Vagina (tissue), 2 donors: ENCODE measurements around the gene TERC. TPM values are rescaled to one million over a fixed set of nuclear protein-coding genes. Genes with fewer than 3 reads are reported as not detected.

Experiments used
- DNase-seq, 2 donors: peaks; one replicate each; pipeline ENCODE4 v3.0.0-alpha.2; 2017; ENCODE audit errors: extremely low spot score in 2 of 2
- H3K27ac ChIP-seq: fragments of 200-600 bp; sonication (generic); one replicate; pipeline ENCODE4 v1.5.1; 2019
- H3K27me3 ChIP-seq: fragments of 200-600 bp; sonication (generic); one replicate; pipeline ENCODE4 v1.5.1; 2019
- H3K36me3 ChIP-seq, 2 donors: fragments of 200-600 bp; sonication (generic); one replicate each; pipeline ENCODE4 v1.5.1; 2017 to 2019
- H3K4me1 ChIP-seq: fragments of 200-600 bp; sonication (generic); one replicate; pipeline ENCODE4 v1.5.1; 2019
- H3K4me3 ChIP-seq, 2 donors: fragments of 200-600 bp; sonication (generic); 1 replicate in 1 of 2; 2 replicates in 1 of 2; pipeline ENCODE4 v1.5.1; 2016 to 2019
- H3K9me3 ChIP-seq: fragments of 200-600 bp; sonication (generic); one replicate; pipeline ENCODE4 v1.5.1; 2019
- CTCF ChIP-seq, 3 experiments: fragments of 450-650 bp in 2 of 3; fragments of 200-600 bp in 1 of 3; sonication (generic) in 1 of 3; IDR thresholded peaks; one replicate each; pipeline ENCODE4 v1.5.1; 2017 to 2019; ENCODE audit warnings: antibody characterized with exemption in 3 of 3, mild to moderate bottlenecking in 2 of 3, moderate library complexity in 2 of 3
- POLR2A ChIP-seq, 2 donors: fragments of 450-650 bp; IDR thresholded peaks; one replicate each; pipeline ENCODE4 v1.6.1; 2017; ENCODE audit warnings: antibody characterized with exemption in 2 of 2, mild to moderate bottlenecking in 2 of 2, moderate library complexity in 2 of 2
- POLR2AphosphoS5 ChIP-seq, 2 donors: sonication (generic); formaldehyde crosslinking; IDR thresholded peaks; one replicate each; pipeline ENCODE4 v1.9.0; 2017; ENCODE audit warnings: antibody characterized with exemption in 2 of 2, mild to moderate bottlenecking in 2 of 2, low read depth in 1 of 2; ENCODE audit not compliant: insufficient read depth in 1 of 2
- intact Hi-C: fragments of 100-400 bp; cut with DNase I; formaldehyde crosslinking; loops from one replicate; pipeline ENCODE4 v1.15.1; 2023
- total RNA-seq: library from RNA; depleted of rRNA; stranded (reverse); fragments of >200 nt; gene quantifications from one replicate; pipeline ENCODE4 v1.2.3, GENCODE V29; 2016

The TERC gene
- total RNA-seq: 204 TPM

GRCh38 chr3:169764882-169765612 is at the start of gene TERC:
Gene TERC (minus strand): TSS chr3:169765060.
- no peaks in the 10 kb centered on the region for H3K36me3 ChIP-seq
- peak in 1 of 2 donors; percentile 96 for DNase-seq
- H3K9me3 ChIP-seq: no peaks in the 10 kb centered on the region
- H3K4me1 ChIP-seq: peaks cover 15% of the 10 kb centered on the region
- intact Hi-C loops: loop anchor here (5.0 to 10.0 kb wide), 2 partner anchors 100 to 657 kb away; partner anchors contain the start of gene MECOM
- H3K27me3 ChIP-seq: no peaks in the 10 kb centered on the region
- TF ChIP-seq POLR2A (IDR thresholded peaks at IDR 0.05) (peak in 1 of 2 donors; percentile 98), CTCF (IDR thresholded peaks at IDR 0.05) (no peak), POLR2AphosphoS5 (IDR thresholded peaks at IDR 0.05; ENCODE audit: insufficient read depth in 1 of 2, low read depth in 1 of 2) (peak; percentile 92 to 100)
- H3K4me3 ChIP-seq: peak within 1 kb of the TSS; percentile 77 to 79
- peak within 1 kb of the TSS; percentile 92 for H3K27ac ChIP-seq

- Histone ChIP-seq H3K4me3 (peak overlapping the region; percentile 57 to 79), H3K36me3 (no peaks in the 10 kb centered on the region), H3K27ac (no peak overlapping the region), H3K9me3 (no peaks in the 10 kb centered on the region), H3K27me3 (no peaks in the 10 kb centered on the region), H3K4me1 (peaks cover 10% of the 10 kb centered on the region)
- TF ChIP-seq POLR2AphosphoS5 (IDR thresholded peaks at IDR 0.05; ENCODE audit: insufficient read depth in 1 of 2, low read depth in 1 of 2): no peak
- no peak for TF ChIP-seq POLR2A (IDR thresholded peaks at IDR 0.05)
- no peak for TF ChIP-seq CTCF (IDR thresholded peaks at IDR 0.05)
- intact Hi-C loops: no loop called here
- no peak for DNase-seq
Measured at GRCh38 chr3:169813757-169814517, 49.1 kb upstream of the TERC start.

GRCh38 chr3:169813278-169813677 is 48.4 kb upstream of the TERC start:
- Histone ChIP-seq H3K36me3 (no peaks in the 10 kb centered on the region), H3K4me1 (peaks cover 10% of the 10 kb centered on the region), H3K27me3 (no peaks in the 10 kb centered on the region), H3K27ac (peak overlapping the region; percentile 62), H3K9me3 (no peaks in the 10 kb centered on the region), H3K4me3 (peak overlapping the region; percentile 57 to 79)
- intact Hi-C loops: no loop called here
- TF ChIP-seq POLR2A (IDR thresholded peaks at IDR 0.05): no peak
- TF ChIP-seq POLR2AphosphoS5 (IDR thresholded peaks at IDR 0.05; ENCODE audit: insufficient read depth in 1 of 2, low read depth in 1 of 2): no peak
- TF ChIP-seq CTCF (IDR thresholded peaks at IDR 0.05): no peak
- no peak for DNase-seq

GRCh38 chr3:169812332-169813235 is 47.7 kb upstream of the TERC start, which contains the start of the genes LRRC34 and LRRIQ4:
Gene LRRC34 (minus strand): TSS chr3:169812904. CDS start chr3:169812548, 356 bp downstream.
Gene LRRIQ4 (plus strand): TSS chr3:169812870. CDS start chr3:169821922, 9,052 bp downstream.
- Histone ChIP-seq H3K4me3 (peak within 1 kb of the TSS; percentile 57 to 79), H3K9me3 (no peaks in the 10 kb centered on the region), H3K36me3 (no peaks in the 10 kb centered on the region), H3K27me3 (no peaks in the 10 kb centered on the region), H3K4me1 (peaks cover 10% of the 10 kb centered on the region), H3K27ac (peak within 1 kb of the TSS; percentile 62)
- DNase-seq: no peak
- intact Hi-C loops: no loop called here
- TF ChIP-seq CTCF (IDR thresholded peaks at IDR 0.05) (no peak), POLR2AphosphoS5 (IDR thresholded peaks at IDR 0.05; ENCODE audit: insufficient read depth in 1 of 2, low read depth in 1 of 2) (peak in 1 of 2 donors; percentile 54)
